ENCODE measurements around the gene HMG20B.

Gene HMG20B

GRCh38 chr19:3545669-3546034 is 27.1 kb upstream of the HMG20B start:
- Mint-ChIP-seq H3K4me1 (peaks cover 24% of the 10 kb centered on the region), H3K27me3 (no peaks in the 10 kb centered on the region), H3K9me3 (no peaks in the 10 kb centered on the region), H3K4me3 (no peak overlapping the region), H3K27ac (peak overlapping the region; percentile 66), H3K36me3 (peaks cover 21% of the 10 kb centered on the region)
- ATAC-seq, result no peak

- H3K27me3 Mint-ChIP-seq, result no peaks in the 10 kb centered on the region
- H3K36me3 Mint-ChIP-seq, result peaks cover 25% of the 10 kb centered on the region
- no peak for ATAC-seq
- no peaks in the 10 kb centered on the region for H3K9me3 Mint-ChIP-seq
- no peak overlapping the region for H3K4me3 Mint-ChIP-seq
- peaks cover 28% of the 10 kb centered on the region for H3K4me1 Mint-ChIP-seq
- H3K27ac Mint-ChIP-seq, result peak overlapping the region; percentile 66
These were observed 26.6 kb upstream of the HMG20B start for GRCh38 chr19:3546119-3546518.

- ATAC-seq, result no peak
- Mint-ChIP-seq H3K4me3 (peak overlapping the region; percentile 11), H3K27ac (no peak overlapping the region), H3K36me3 (peaks cover 31% of the 10 kb centered on the region), H3K27me3 (no peaks in the 10 kb centered on the region), H3K9me3 (no peaks in the 10 kb centered on the region), H3K4me1 (peaks cover 40% of the 10 kb centered on the region)
These were observed 25.4 kb upstream of the HMG20B start for GRCh38 chr19:3547301-3547731.

- no peak overlapping the region for H3K4me3 Mint-ChIP-seq
- ATAC-seq, result no peak
- no peaks in the 10 kb centered on the region for H3K27me3 Mint-ChIP-seq
- no peaks in the 10 kb centered on the region for H3K9me3 Mint-ChIP-seq
- H3K27ac Mint-ChIP-seq, result no peak overlapping the region
- H3K36me3 Mint-ChIP-seq, result peaks cover 31% of the 10 kb centered on the region
- peaks cover 45% of the 10 kb centered on the region for H3K4me1 Mint-ChIP-seq
These were observed 24.9 kb upstream of the HMG20B start for GRCh38 chr19:3547767-3548282.

GRCh38 chr19:3548606-3549005 is 24.1 kb upstream of the HMG20B start:
- peaks cover 53% of the 10 kb centered on the region for H3K4me1 Mint-ChIP-seq
- no peak overlapping the region for H3K27ac Mint-ChIP-seq
- no peaks in the 10 kb centered on the region for H3K9me3 Mint-ChIP-seq
- no peak overlapping the region for H3K4me3 Mint-ChIP-seq
- no peaks in the 10 kb centered on the region for H3K27me3 Mint-ChIP-seq
- H3K36me3 Mint-ChIP-seq, result peaks cover 31% of the 10 kb centered on the region
- no peak for ATAC-seq

- Mint-ChIP-seq H3K27me3 (no peaks in the 10 kb centered on the region), H3K4me1 (peaks cover 63% of the 10 kb centered on the region), H3K4me3 (no peak overlapping the region), H3K36me3 (peaks cover 30% of the 10 kb centered on the region), H3K9me3 (no peaks in the 10 kb centered on the region), H3K27ac (no peak overlapping the region)
- no peak for ATAC-seq
These were observed 22.9 kb upstream of the HMG20B start for GRCh38 chr19:3549816-3550215.

- H3K36me3 Mint-ChIP-seq, result peaks cover 27% of the 10 kb centered on the region
- H3K27ac Mint-ChIP-seq, result peak overlapping the region; percentile 99
- H3K9me3 Mint-ChIP-seq, result no peaks in the 10 kb centered on the region
- ATAC-seq, result no peak
- H3K4me1 Mint-ChIP-seq, result peaks cover 63% of the 10 kb centered on the region
- H3K4me3 Mint-ChIP-seq, result peak overlapping the region; percentile 43
- no peaks in the 10 kb centered on the region for H3K27me3 Mint-ChIP-seq
These were observed 21.6 kb upstream of the HMG20B start for GRCh38 chr19:3550947-3551791.

GRCh38 chr19:3551792-3552095 is 21.0 kb upstream of the HMG20B start:
- peak overlapping the region; percentile 99 for H3K27ac Mint-ChIP-seq
- no peak for ATAC-seq
- peaks cover 33% of the 10 kb centered on the region for H3K36me3 Mint-ChIP-seq
- H3K4me1 Mint-ChIP-seq, result peaks cover 68% of the 10 kb centered on the region
- H3K27me3 Mint-ChIP-seq, result no peaks in the 10 kb centered on the region
- H3K4me3 Mint-ChIP-seq, result peak overlapping the region; percentile 43
- no peaks in the 10 kb centered on the region for H3K9me3 Mint-ChIP-seq

GRCh38 chr19:3554254-3555083 is 18.3 kb upstream of the HMG20B start:
- H3K27me3 Mint-ChIP-seq, result no peaks in the 10 kb centered on the region
- H3K9me3 Mint-ChIP-seq, result no peaks in the 10 kb centered on the region
- H3K27ac Mint-ChIP-seq, result peak overlapping the region; percentile 99
- peaks cover 31% of the 10 kb centered on the region for H3K36me3 Mint-ChIP-seq
- peak overlapping the region; percentile 97 for H3K4me3 Mint-ChIP-seq
- ATAC-seq, result no peak
- H3K4me1 Mint-ChIP-seq, result peaks cover 72% of the 10 kb centered on the region

- no peaks in the 10 kb centered on the region for H3K27me3 Mint-ChIP-seq
- no peak for ATAC-seq
- peaks cover 69% of the 10 kb centered on the region for H3K4me1 Mint-ChIP-seq
- no peaks in the 10 kb centered on the region for H3K9me3 Mint-ChIP-seq
- H3K27ac Mint-ChIP-seq, result peak overlapping the region; percentile 99
- H3K4me3 Mint-ChIP-seq, result peak overlapping the region; percentile 97
- H3K36me3 Mint-ChIP-seq, result peaks cover 28% of the 10 kb centered on the region
These were observed 16.9 kb upstream of the HMG20B start for GRCh38 chr19:3555653-3556422.

- H3K4me1 Mint-ChIP-seq, result peaks cover 63% of the 10 kb centered on the region
- no peak for ATAC-seq
- peak overlapping the region; percentile 99 for H3K27ac Mint-ChIP-seq
- peak overlapping the region; percentile 97 for H3K4me3 Mint-ChIP-seq
- H3K9me3 Mint-ChIP-seq, result no peaks in the 10 kb centered on the region
- H3K36me3 Mint-ChIP-seq, result peaks cover 24% of the 10 kb centered on the region
- no peaks in the 10 kb centered on the region for H3K27me3 Mint-ChIP-seq
These were observed 16.2 kb upstream of the HMG20B start for GRCh38 chr19:3556423-3556977.

GRCh38 chr19:3556978-3557460 is 15.7 kb upstream of the HMG20B start:
- Mint-ChIP-seq H3K4me3 (peak overlapping the region; percentile 97), H3K4me1 (peaks cover 57% of the 10 kb centered on the region), H3K36me3 (peaks cover 19% of the 10 kb centered on the region), H3K27ac (peak overlapping the region; percentile 99), H3K27me3 (no peaks in the 10 kb centered on the region), H3K9me3 (no peaks in the 10 kb centered on the region)
- peak; percentile 66 for ATAC-seq

- peaks cover 19% of the 10 kb centered on the region for H3K36me3 Mint-ChIP-seq
These were observed 15.1 kb upstream of the HMG20B start, which contains the start of gene MFSD12 for GRCh38 chr19:3557461-3558248. Gene MFSD12 (minus strand): TSS chr19:3557586. CDS start chr19:3557403, 183 bp downstream.

More at GRCh38 chr19:3557461-3558248, 15.1 kb upstream of the HMG20B start, which contains the start of gene MFSD12:
- H3K4me3 Mint-ChIP-seq, result peak within 1 kb of the TSS; percentile 97
- no peaks in the 10 kb centered on the region for H3K9me3 Mint-ChIP-seq
- no peaks in the 10 kb centered on the region for H3K27me3 Mint-ChIP-seq
- H3K27ac Mint-ChIP-seq, result peak within 1 kb of the TSS; percentile 99
- ATAC-seq, result peak; percentile 95
- H3K4me1 Mint-ChIP-seq, result peaks cover 51% of the 10 kb centered on the region

All from stimulated activated memory B cell treated with anti-CD40 and anti-IgM and Interleukin-4, amounts not matched to agents 10 μg/mL and 1 μg/mL and 100 μg/mL, for 72 hours (primary cell).